Amniotic stem cell (primary cell): ENCODE data around the gene TUT7.
A peak's percentile ranks its signal among the peaks of the same experiment; 100 is the strongest.
"Not testable (repeated sequence)": the region's sequence is repeated elsewhere in the genome, so short reads cannot be mapped to it uniquely, and the experiment has no call there.

Experiments used
- DNase-seq: peaks from one replicate; lab custom pipeline; 2025; lab: John Stamatoyannopoulos, UW

TUT7 gene

GRCh38 chr9:86354011-86354817 is at the start of gene TUT7:
TUT7 (minus strand) TSS chr9:86354410; CDS start chr9:86353199, 1,211 bp downstream.
- DNase-seq, result peak; percentile 96

- DNase-seq, result no peak
These were observed 48.4 kb upstream of the TUT7 start for GRCh38 chr9:86402591-86402990.

GRCh38 chr9:86396412-86396811 is 42.2 kb upstream of the TUT7 start:
- no peak for DNase-seq

GRCh38 chr9:86390184-86390583 is 36.0 kb upstream of the TUT7 start:
- DNase-seq, result not testable (repeated sequence)

- DNase-seq, result no peak
These were observed 35.4 kb upstream of the TUT7 start for GRCh38 chr9:86389628-86390027.

GRCh38 chr9:86387376-86387775 is 33.2 kb upstream of the TUT7 start:
- no peak for DNase-seq

GRCh38 chr9:86383000-86383399 is 28.8 kb upstream of the TUT7 start:
- not testable (repeated sequence) for DNase-seq

GRCh38 chr9:86376016-86376415 is 21.8 kb upstream of the TUT7 start:
- DNase-seq, result no peak

GRCh38 chr9:86369810-86370209 is 15.6 kb upstream of the TUT7 start:
- DNase-seq, result no peak

GRCh38 chr9:86368871-86369521 is 14.8 kb upstream of the TUT7 start:
- no peak for DNase-seq

- DNase-seq, result no peak
These were observed 7.0 kb upstream of the TUT7 start for GRCh38 chr9:86361176-86361575.

GRCh38 chr9:86359151-86359879 is 5.1 kb upstream of the TUT7 start:
- no peak for DNase-seq

- no peak for DNase-seq
These were observed 3.0 kb upstream of the TUT7 start for GRCh38 chr9:86356871-86357866.

GRCh38 chr9:86355814-86356213 is 1.6 kb upstream of the TUT7 start:
- DNase-seq, result no peak

- DNase-seq, result no peak
These were observed 654 bp upstream of the TUT7 start for GRCh38 chr9:86354818-86355309.

GRCh38 chr9:86353655-86354010 is 577 bp downstream of the TUT7 start:
- DNase-seq, result no peak

GRCh38 chr9:86352440-86353077 is 1.7 kb downstream of the TUT7 start:
- no peak for DNase-seq

- no peak for DNase-seq
These were observed 2.3 kb downstream of the TUT7 start for GRCh38 chr9:86351880-86352279.

- DNase-seq, result no peak
These were observed 4.0 kb downstream of the TUT7 start for GRCh38 chr9:86350006-86350760.

GRCh38 chr9:86349271-86349670 is 4.9 kb downstream of the TUT7 start:
- no peak for DNase-seq
